GM12875 (cell line): ENCODE data around the gene DSCAM.

ENCODE experiments used
- H3K4me3 ChIP-seq: one replicate; pipeline ENCODE4 v1.5.1; 2011; ENCODE audit warnings: low read depth, low read length, control low read depth
- TF ChIP-seq, protein P1 (sequence below): IDR thresholded peaks from 2 replicates; pipeline ENCODE4 v1.5.1; 2011; ENCODE audit warnings: low read depth, mild to moderate bottlenecking, control low read depth, inconsistent platforms, low read length, moderate library complexity, borderline replicate concordance; ENCODE audit not compliant: insufficient read depth

The DSCAM gene

DNA sequence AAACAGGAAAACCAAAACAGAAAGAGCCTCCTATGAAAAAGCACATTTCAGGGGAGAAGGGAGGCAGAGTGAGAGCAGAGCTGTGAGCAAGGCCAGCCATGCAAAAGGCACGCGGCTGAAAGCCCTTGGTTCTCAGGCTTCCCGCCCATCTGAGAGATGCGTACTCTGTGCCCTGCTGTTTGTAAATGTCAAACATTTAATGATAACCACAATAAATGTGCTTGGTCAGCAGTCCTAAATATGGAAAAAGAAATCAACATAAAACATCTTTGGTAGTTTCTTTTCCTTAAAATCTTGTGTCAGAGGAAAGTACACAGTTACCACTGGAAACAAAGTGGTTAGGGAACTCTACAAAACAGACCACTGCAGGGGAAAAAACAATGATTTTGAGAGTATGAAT, 283.1 kb downstream of the DSCAM start:
- TF ChIP-seq, protein P1, sequence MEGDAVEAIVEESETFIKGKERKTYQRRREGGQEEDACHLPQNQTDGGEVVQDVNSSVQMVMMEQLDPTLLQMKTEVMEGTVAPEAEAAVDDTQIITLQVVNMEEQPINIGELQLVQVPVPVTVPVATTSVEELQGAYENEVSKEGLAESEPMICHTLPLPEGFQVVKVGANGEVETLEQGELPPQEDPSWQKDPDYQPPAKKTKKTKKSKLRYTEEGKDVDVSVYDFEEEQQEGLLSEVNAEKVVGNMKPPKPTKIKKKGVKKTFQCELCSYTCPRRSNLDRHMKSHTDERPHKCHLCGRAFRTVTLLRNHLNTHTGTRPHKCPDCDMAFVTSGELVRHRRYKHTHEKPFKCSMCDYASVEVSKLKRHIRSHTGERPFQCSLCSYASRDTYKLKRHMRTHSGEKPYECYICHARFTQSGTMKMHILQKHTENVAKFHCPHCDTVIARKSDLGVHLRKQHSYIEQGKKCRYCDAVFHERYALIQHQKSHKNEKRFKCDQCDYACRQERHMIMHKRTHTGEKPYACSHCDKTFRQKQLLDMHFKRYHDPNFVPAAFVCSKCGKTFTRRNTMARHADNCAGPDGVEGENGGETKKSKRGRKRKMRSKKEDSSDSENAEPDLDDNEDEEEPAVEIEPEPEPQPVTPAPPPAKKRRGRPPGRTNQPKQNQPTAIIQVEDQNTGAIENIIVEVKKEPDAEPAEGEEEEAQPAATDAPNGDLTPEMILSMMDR = no peak
- H3K4me3 ChIP-seq = no peak overlapping the region

DNA sequence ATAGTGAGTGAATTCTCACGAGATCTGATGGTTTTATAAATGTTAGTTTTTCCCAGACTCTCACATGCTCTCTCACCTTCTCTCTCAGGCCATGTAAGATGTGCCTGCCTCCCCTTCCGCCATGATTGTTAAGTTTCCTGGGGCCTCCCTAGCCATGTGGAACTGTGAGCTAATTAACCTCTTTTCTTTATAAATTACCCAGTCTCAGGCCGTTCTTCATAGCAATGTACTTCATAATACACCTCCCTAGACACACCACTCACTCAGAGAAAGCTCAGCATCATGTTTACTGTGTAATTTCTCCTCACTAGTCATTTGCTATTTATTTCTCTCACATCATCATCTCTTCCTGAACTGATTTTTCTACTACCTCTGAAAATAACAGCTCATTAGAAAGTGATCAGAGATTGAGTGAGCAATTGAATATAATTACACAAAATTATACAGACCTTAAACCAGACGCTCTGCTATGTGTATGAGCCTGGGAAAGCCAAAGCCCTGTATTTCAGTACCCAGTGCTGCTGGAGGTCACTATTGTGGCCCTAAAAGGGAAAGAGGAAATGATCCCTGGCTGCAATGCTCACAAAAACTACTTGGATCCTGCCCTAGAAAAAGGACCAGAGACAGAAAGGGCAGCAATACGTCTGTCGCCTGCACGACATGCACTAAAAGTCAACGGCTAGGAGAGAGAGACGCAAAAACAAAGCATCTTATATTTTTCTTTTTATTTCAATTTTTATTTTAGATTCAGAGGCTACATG, 284.5 kb downstream of the DSCAM start:
- no peak overlapping the region for H3K4me3 ChIP-seq
- TF ChIP-seq, protein P1 = no peak

DNA sequence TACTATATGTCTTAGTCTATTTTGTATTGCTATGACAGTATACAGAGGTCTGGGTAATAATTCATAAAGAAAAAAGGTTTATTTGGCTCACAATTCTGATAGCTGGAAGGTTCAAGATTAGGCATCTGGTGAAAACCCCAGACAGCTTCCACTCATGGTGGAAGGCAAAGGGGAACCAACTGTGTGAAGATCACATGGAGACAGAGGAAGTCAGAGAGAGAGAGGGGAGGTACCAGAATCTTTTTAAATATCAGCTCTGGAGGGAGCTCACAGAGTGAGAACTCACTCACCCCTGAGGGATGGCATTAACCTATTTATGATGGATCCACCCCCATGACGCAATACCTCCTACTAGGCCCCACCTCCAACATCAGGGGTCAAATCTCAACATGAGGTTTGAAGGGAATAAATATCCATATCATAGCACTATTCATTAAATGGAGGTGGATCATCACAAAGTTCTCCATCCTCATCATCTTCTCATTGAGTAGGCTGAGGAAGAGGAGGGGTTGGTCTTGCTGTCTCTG, 290.5 kb downstream of the DSCAM start:
- H3K4me3 ChIP-seq = no peak overlapping the region
- TF ChIP-seq, protein P1 = no peak

DNA sequence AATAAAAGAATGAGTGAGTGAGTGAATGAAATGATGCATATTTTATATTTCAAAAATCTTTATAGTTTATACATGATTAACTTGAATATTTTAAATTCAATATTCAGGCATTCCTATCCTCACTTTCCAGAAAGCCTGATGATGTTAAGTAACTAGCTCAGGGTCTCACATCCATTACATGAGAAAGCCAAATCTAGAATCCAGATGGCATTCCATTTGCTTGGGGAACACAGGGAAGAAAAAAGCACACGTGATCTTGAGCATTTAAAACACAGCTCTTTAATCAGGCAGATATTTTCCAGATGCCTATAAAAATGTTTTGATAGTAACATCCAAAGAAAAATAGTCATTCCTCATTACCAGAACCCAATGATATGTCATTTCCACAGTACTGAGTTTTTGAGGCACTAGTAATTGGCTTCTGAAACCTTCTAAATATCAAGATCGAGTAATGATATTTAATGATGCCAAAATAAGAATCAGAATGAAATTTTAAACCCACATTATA, 291.9 kb downstream of the DSCAM start:
- TF ChIP-seq, protein P1 = no peak
- H3K4me3 ChIP-seq = no peak overlapping the region

DNA sequence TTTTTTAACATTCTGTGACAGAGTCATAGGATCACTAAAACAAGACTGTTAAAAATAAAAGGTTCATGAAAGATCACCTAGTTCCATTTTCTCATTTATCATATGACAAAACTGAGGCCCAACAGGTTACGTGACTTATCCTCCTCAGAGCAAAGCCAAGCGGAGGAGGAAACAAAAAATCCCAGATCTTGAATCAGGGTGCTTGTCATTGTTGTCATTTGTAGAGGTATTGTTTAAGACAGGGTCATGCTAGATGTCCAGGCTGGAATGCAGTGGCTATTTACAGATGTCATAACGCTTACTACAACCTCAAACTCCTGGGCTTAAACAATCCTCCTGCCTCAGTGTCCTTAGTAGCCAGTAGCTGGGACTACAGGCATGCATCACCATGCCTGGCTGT, 293.2 kb downstream of the DSCAM start:
- TF ChIP-seq, protein P1 = no peak
- no peak overlapping the region for H3K4me3 ChIP-seq

DNA sequence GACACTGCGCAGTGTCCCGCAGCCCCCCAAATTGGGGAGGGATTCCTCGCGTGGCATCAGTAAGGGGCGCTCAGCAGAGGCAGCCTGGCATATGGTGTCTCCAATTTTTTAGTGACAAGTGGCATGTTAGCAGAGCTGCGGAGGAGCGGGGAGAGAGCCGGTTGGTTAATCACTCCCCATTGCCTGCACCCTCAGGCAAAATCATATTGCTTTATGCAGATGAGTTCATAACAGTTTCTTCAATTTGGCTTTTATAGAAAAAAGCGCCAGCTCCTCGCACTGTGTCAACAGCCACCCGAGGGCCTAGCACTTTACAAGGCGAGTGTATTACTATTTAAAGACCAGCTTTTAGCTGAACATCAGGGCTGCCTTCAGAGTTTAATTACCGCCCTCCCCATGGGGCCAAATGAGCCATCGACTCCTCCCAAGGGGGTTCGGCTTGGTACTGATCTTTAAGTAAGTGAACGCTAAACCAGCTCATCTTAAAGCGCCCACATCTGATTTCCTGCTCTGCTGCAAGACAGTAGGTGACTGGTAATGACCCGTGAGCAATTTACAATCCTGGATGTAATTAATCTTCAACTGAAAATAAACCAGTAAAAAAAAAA, 298.9 kb downstream of the DSCAM start:
- TF ChIP-seq, protein P1 = no peak
- H3K4me3 ChIP-seq = no peak overlapping the region
